ENCODE measurements around the gene RNASE1. TPM values are rescaled to one million over a fixed set of nuclear protein-coding genes. Genes with fewer than 3 reads are reported as not detected.

The RNASE1 gene
- total RNA-seq, 2 donors from 2014 or later, result 124 to 420 TPM

DNA sequence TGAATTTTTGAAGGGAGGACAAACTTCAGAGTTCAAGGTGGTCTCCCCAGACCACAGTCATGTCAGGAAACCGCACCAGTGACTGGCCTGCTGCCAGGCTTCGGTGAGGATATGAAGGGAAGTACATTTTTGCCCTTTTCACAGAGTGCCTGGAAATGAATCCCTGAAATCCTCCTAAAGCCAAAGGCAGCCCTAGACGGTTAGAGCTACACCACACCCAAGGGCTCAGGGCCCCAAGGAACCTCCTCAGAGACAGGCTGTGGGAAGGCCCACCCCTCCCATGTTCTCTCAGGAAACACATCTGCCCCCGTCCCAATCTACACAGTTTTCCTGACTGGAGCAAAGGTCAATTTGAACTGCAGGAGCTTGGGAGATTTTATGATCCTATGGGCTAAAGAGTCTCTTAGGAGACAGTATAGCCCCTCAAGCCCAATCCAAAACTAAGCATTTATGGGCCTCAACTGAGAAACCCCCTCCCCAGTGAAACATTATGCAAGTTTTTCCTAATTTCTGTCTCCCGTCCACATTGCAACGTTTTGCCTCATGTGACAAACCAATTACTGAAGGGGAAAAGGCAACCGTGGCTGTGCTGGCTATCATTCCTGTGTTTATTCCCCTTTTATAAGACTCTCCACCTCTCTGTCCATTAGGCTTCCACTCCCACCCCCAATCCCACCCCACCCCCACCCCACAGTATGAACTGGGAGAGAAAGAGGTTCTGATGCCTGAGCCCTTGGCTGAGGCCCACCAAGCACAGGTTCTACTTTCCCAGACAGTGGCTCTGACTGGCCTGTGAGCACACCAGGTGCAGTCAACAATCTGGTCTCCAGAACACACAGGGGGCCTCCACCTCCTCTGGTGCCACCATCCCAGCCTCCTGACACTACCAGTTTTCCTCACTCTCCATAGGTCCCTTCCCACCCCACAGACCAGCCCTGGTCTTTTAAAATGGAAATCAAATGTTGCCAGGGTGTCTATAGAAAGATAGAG, 9.6 kb upstream of the RNASE1 start:
- ATAC-seq, result peak; percentile 88
- intact Hi-C loops (cut with DNase I, micrococcal nuclease), result no loop called here
- DNase-seq, result peak; percentile 53 to 58

DNA sequence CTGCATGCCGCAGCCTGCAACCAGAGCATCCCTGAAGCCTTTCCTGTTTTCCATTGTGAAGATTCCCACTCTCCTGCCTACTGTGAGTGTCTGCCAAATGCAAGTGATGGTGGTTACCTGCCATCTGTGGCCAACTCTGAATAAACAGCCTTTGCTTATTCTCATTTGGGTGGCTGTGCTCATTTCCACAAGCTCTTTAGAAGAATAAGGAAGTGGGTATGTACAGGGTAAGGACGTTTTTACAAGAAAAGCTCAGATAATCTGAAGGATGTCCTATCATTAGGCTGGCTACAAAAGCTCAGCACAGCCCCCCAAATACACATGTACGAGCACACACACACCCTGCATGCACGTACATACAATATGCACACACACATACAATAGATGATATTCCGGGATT, 7.3 kb upstream of the RNASE1 start:
- DNase-seq (no peak), ATAC-seq (no peak)
- intact Hi-C loops (cut with DNase I, micrococcal nuclease), result no loop called here

GRCh38 chr14:20808162-20808483, 5.5 kb upstream of the RNASE1 start:
- DNase-seq (no peak), ATAC-seq (no peak)
- intact Hi-C loops (cut with DNase I, micrococcal nuclease), result no loop called here

DNA sequence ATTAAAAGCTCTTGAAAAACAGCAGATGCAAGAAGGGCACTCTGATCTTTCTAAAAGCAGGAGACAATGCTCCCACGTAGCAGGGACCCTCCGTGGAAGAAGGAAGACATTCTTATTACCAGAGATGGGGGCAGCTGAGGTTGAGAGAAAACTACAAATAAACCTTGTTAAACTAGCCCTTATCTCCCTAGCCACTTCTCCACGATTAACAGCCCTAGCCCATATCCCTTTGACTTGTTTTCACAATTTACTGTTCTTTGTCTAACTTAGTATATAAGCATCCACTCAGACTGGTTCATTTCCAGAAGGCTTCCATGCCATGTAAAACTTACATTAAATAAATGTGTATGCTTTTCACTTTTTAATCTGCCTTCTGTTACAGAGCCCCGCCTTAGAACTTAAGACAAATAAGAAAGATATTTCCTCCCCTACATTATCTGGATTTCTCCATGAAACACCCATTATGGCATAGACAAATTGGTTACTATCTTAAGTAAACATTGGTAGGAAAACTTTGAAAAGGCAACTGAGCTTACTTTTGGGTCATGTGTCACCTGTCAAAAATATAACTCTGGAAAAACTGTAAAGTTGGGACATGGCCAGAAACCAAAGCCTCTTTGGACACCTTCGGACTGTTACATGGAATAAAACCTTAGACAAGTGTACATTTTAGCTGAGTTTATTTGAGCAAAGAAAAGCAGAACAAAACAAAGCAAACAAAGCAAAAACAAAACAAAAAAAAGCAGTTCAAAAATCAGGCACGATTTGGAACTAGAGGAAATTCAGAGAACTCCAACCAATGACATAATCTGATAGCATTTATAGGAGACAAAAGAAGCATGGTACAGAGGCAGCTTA, 4.9 kb upstream of the RNASE1 start:
- ATAC-seq, result peak; percentile 19

GRCh38 chr14:20805485-20805884, 2.8 kb upstream of the RNASE1 start:
- ATAC-seq (no peak), DNase-seq (no peak)
- intact Hi-C loops (cut with DNase I, micrococcal nuclease), result no loop called here

More for the DNA sequence above, 4.9 kb upstream of the RNASE1 start:
- intact Hi-C loops (cut with DNase I, micrococcal nuclease), result no loop called here
- no peak for DNase-seq

- ATAC-seq, result no peak
- intact Hi-C loops (cut with DNase I, micrococcal nuclease), result no loop called here
- DNase-seq, result no peak
Measured at GRCh38 chr14:20803223-20803622, 579 bp upstream of the RNASE1 start.

DNA sequence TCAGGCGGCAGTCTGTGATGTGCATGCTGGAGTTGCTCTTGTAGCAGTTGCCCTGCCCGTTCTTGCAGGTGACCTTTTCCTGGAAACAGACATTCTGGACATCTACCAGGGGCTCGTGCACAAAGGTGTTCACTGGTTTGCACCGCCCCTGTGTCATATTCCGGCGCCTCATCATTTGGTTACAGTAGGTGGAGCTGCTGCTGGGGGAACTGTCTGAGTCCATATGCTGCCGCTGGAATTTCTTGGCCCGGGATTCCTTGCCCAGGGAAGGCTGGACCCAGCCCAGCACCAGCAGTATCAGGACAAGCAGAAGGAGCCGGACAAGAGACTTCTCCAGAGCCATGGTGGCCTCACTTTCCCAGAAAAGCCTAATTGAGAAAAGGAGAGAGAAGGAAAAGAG, 918 bp downstream of the RNASE1 start:
- intact Hi-C loops (cut with DNase I, micrococcal nuclease), result no loop called here
- ATAC-seq (peak; percentile 74), DNase-seq (peak; percentile 43 to 53)

DNA sequence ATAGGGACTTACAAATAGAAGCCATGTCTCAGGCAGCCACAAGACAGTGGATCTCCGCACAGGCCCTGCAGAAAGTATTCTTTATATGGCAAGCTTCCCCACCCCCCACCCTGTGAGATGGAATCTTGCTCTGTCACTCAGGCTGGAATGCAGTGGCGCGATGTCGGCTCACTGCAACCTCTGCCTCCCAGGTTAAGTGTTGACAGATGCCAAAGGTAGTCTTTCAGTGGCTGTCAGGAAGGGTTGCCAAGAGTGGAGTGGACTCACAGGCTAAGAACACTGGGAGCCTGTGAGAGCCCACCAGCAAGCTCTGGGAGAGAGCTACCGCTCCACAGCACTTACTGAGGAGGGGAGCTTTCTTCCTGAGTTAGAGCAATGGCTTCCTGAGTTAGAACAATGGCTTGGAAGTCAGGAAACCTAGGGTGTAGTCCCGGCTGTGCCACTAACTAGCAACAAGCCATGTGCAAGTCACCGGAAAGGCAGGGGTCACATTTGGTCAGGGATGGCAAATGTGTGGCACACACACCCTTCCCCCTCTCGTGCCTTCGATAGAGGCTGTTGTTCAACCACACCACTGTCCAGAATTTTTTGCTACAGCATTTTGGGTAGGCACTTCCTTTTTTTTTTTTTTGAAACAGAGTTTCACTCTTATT, 2.6 kb downstream of the RNASE1 start:
- intact Hi-C loops (cut with DNase I, micrococcal nuclease), result no loop called here
- DNase-seq (no peak), ATAC-seq (no peak)

DNA sequence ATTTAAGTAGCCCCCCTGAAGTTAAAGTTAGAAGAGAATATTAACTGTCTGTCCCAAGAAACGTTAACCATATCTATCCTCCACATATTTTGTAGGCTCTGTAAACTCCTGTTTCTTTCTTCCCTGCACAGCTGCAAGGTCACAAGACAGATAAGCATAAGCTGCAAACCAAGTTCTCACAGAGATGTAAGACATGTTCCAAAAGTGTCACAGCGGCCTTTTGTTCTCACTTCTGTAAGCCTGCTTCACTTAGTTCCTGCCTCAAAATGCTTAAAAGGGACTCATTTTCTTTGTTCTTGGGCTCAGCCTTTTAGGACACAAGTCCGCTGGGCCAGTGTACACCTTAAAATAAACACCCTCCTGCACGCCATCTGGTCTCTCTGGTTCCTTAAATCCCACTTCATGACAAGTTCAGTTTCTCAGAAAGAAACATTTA, 3.2 kb downstream of the RNASE1 start:
- intact Hi-C loops (cut with DNase I, micrococcal nuclease), result no loop called here
- DNase-seq (no peak), ATAC-seq (no peak)

GRCh38 chr14:20798932-20799331, 3.7 kb downstream of the RNASE1 start:
- DNase-seq, result no peak
- no peak for ATAC-seq
- intact Hi-C loops (cut with DNase I, micrococcal nuclease), result no loop called here

- ATAC-seq (no peak), DNase-seq (no peak)
- intact Hi-C loops (cut with DNase I, micrococcal nuclease), result no loop called here
Measured at GRCh38 chr14:20798318-20798717, 4.3 kb downstream of the RNASE1 start.

- intact Hi-C loops (cut with DNase I, micrococcal nuclease), result no loop called here
- ATAC-seq (no peak), DNase-seq (no peak)
Measured at GRCh38 chr14:20797164-20797563, 5.5 kb downstream of the RNASE1 start.

- intact Hi-C loops (cut with DNase I, micrococcal nuclease), result no loop called here
- ATAC-seq, result no peak
- no peak for DNase-seq
Measured at GRCh38 chr14:20794644-20795369, 7.8 kb downstream of the RNASE1 start.

DNA sequence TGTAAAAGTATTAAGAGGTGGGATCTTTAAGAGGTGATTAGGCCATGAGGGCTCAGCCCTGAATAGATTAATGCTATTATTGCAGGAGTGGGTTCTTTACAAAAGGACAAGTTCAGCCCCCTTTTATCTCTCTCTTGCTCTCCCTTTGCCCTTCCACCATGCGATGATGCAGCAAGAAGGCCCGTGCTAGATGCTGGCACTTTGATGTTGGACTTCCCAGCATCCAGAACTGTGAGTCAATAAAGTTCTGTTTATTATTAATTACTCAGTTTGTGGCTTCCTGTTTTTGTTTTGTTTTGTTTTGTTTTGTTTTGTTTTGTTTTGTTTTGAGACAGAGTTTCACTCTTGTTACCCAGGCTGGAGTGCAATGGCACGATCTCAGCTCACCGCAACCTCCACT, 10.1 kb downstream of the RNASE1 start:
- no peak for DNase-seq
- ATAC-seq, result no peak
- intact Hi-C loops (cut with DNase I, micrococcal nuclease), result no loop called here

DNA sequence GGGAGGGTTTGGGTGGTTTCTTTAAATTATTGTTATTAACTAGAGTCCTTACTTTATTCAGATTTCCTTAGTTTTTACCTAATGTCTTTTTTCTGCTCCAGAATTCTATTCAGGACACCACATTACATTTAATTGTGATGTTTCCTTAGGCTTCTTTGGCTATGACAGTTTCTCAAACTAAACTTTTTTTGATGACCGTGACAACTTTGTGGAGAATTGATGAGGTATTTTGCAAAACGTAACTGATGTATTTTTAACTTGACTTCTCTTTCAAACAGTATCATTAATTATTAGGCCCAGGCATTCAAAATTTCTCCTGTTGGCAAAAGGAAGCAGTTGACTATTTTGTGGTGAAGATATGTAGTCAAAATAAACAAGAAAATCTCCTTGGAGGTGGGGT, 11.0 kb downstream of the RNASE1 start:
- intact Hi-C loops (cut with DNase I, micrococcal nuclease), result no loop called here

DNA sequence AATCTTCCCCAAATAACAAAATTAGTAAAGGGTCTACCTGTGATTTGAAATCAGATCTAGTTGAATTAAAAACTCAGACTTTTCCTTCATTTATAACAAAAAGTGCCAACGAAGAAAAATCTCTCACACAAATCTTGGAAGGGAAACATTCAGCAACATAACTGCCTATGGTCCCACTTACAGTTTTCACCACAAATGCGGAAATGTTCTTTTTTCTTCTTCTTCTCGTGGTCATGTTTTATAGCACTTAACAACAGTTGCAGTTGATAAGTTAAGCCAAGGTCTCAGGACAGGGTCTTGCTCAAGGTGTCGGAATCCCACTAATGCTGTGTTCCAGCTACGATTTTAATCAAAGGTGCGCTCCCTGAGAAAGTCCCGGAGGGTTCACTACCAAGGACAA, 11.5 kb downstream of the RNASE1 start:
- no peak for DNase-seq
- ATAC-seq, result no peak

More for the DNA sequence above, 11.0 kb downstream of the RNASE1 start:
- DNase-seq, result no peak
- no peak for ATAC-seq

GRCh38 chr14:20790464-20791116, 12.1 kb downstream of the RNASE1 start:
- intact Hi-C loops (cut with DNase I, micrococcal nuclease), result no loop called here
- DNase-seq (no peak), ATAC-seq (no peak)

More for the DNA sequence above, 11.5 kb downstream of the RNASE1 start:
- intact Hi-C loops (cut with DNase I, micrococcal nuclease), result no loop called here

GRCh38 chr14:20789230-20789813, 13.3 kb downstream of the RNASE1 start:
- intact Hi-C loops (cut with DNase I, micrococcal nuclease), result no loop called here
- ATAC-seq (peak; percentile 72), DNase-seq (no peak)
